Ovary (tissue), 9 donors: Measurements from ENCODE around the gene ACP6. TPM values are rescaled to one million over a fixed set of nuclear protein-coding genes. Genes with fewer than 3 reads are reported as not detected.

Experiments
- DNase-seq, 5 donors: peaks; one replicate each; pipeline ENCODE4 v3.0.0-alpha.2; 2019 to 2020
- H3K27ac ChIP-seq, 2 donors: fragments of 200-600 bp; one replicate each; pipeline versions ENCODE4 v1.5.1 to v1.8.0; 2019 to 2022
- H3K27me3 ChIP-seq: fragments of 200-600 bp; one replicate; pipeline ENCODE4 v1.8.0; 2022
- H3K36me3 ChIP-seq: fragments of 200-600 bp; sonication (generic); one replicate; pipeline ENCODE4 v1.5.1; 2019
- H3K4me1 ChIP-seq: one replicate; pipeline ENCODE4 v1.8.1; 2013; ENCODE audit warnings: mild to moderate bottlenecking, moderate library complexity; ENCODE audit not compliant: insufficient read depth
- H3K4me3 ChIP-seq: fragments of 200-600 bp; sonication (generic); one replicate; pipeline ENCODE4 v1.5.1; 2017
- H3K9me3 ChIP-seq, 2 donors: fragments of 200-600 bp in 1 of 2; sonication (generic) in 1 of 2; one replicate each; pipeline versions ENCODE4 v1.5.1 to v1.8.1; 2013 to 2019; ENCODE audit warnings: mild to moderate bottlenecking in 1 of 2, moderate library complexity in 1 of 2
- CTCF ChIP-seq, 3 donors: fragments of 450-650 bp in 2 of 3; fragments of 200-600 bp in 1 of 3; IDR thresholded peaks; one replicate each; pipeline versions ENCODE4 v1.5.1 to v1.8.0; 2016 to 2022; ENCODE audit warnings: antibody characterized with exemption in 3 of 3, mild to moderate bottlenecking in 1 of 3
- EP300 ChIP-seq: sonication (generic); formaldehyde crosslinking; IDR thresholded peaks from one replicate; pipeline ENCODE4 v1.6.1; 2017; ENCODE audit warnings: antibody characterized with exemption
- POLR2A ChIP-seq: fragments of 450-650 bp; IDR thresholded peaks from one replicate; pipeline ENCODE4 v1.6.1; 2017; ENCODE audit warnings: antibody characterized with exemption, mild to moderate bottlenecking, moderate library complexity
- WGBS, 3 donors: extraction: QIAGEN DNeasy Blood & Tissue Kit in 1 of 3; methylation state at CpG; one replicate each; pipeline versions ENCODE4 v1.1.5 to v1.1.7; 2013 to 2017; 5-methylcytosine and 5-hydroxymethylcytosine counted together
- intact Hi-C, 4 donors: fragments of 100-400 bp; cut with DNase I; formaldehyde crosslinking; loops; one replicate each; pipeline versions ENCODE4 v1.11.0 to v1.15.1; 2022 to 2023
- polyA plus RNA-seq, 2 donors: library from polyadenylated mRNA; stranded (reverse); fragments of 200-250 nt in 1 of 2; fragments of 350-450 nt in 1 of 2; fragmentation: Illumina TruSeq in 1 of 2; extraction: RNeasy Lipid Tissue Mini Kit (QIAGEN cat#74804) in 1 of 2; gene quantifications; one replicate each; pipeline ENCODE4 v1.2.3, GENCODE V29; 2013 to 2014
- total RNA-seq, 7 donors: library from RNA; depleted of rRNA in 2 of 7; stranded (reverse); fragments of >200 nt in 2 of 7; fragmentation: NEBNext Ultra II Directional in 3 of 7; extraction: Animal tissue kit (Norgen Biotek cat#: 25700) in 3 of 7; gene quantifications; one replicate each; pipeline versions ENCODE4 v1.1.0 to v1.2.4, GENCODE V29; 2016 to 2023
- donor health status: DM: no; HTN: no; CAD: no; lungs with moderate emphysema.
- donor health status: DM: no; HTN: no; CAD: no.
- donor health status: Bipolar disorder and iron deficiency.
- donor health status: DM: yes; HTN: yes; CAD: no.
- donor health status: DM: no; HTN: no; CAD: no.
- donor health status: DM: yes; HTN: yes; CAD: no.

Gene ACP6
- total and polyA plus RNA-seq, 9 donors: 8.0 to 28.1 (median 17.8) TPM

GRCh38 chr1:147648933-147649332 is 21.4 kb downstream of the ACP6 start:
- Histone ChIP-seq H3K4me3 (no peak overlapping the region), H3K27ac (no peak overlapping the region), H3K36me3 (no peaks in the 10 kb centered on the region), H3K9me3 (no peaks in the 10 kb centered on the region), H3K4me1 (no peaks in the 10 kb centered on the region), H3K27me3 (no peaks in the 10 kb centered on the region)
- 96 to 99% (median 98%) methylated on average over 2 of the region's 2 CpGs for WGBS, 3 donors
- intact Hi-C loops: loop anchor here in 1 of 4 donors (10.0 kb wide), 1 partner anchor 374 kb away; no protein-coding TSS in a partner anchor
- TF ChIP-seq CTCF (IDR thresholded peaks at IDR 0.05) (no peak), POLR2A (no peak), EP300 (no peak)
- DNase-seq: no peak

- DNase-seq: no peak
- TF ChIP-seq POLR2A: no peak
- TF ChIP-seq EP300: no peak
- no peak for TF ChIP-seq CTCF (IDR thresholded peaks at IDR 0.05)
- no peaks in the 10 kb centered on the region for H3K4me1 ChIP-seq
- H3K4me3 ChIP-seq: no peak overlapping the region
- H3K9me3 ChIP-seq: no peaks in the 10 kb centered on the region
- WGBS, 3 donors: 87 to 90% (median 89%) methylated on average over 13 of the region's 13 CpGs
- no peak overlapping the region for H3K27ac ChIP-seq
- H3K36me3 ChIP-seq: no peaks in the 10 kb centered on the region
- no peaks in the 10 kb centered on the region for H3K27me3 ChIP-seq
- intact Hi-C loops: loop anchor here in 1 of 4 donors (10.0 kb wide), 1 partner anchor 373 kb away; no protein-coding TSS in a partner anchor
Measured at GRCh38 chr1:147647796-147648633, 22.3 kb downstream of the ACP6 start.

GRCh38 chr1:147643974-147644373 is 26.4 kb downstream of the ACP6 start:
- intact Hi-C loops: loop anchor here in 2 of 4 donors (5.0 to 10.0 kb wide), 3 partner anchors 147 to 369 kb away; no protein-coding TSS in a partner anchor
- Histone ChIP-seq H3K27ac (no peak overlapping the region), H3K27me3 (no peaks in the 10 kb centered on the region), H3K4me1 (no peaks in the 10 kb centered on the region), H3K4me3 (no peak overlapping the region), H3K36me3 (no peaks in the 10 kb centered on the region), H3K9me3 (no peaks in the 10 kb centered on the region)
- DNase-seq: no peak
- TF ChIP-seq POLR2A: no peak
- no peak for TF ChIP-seq CTCF (IDR thresholded peaks at IDR 0.05)
- no peak for TF ChIP-seq EP300
- 94% methylated on average over 3 of the region's 3 CpGs for WGBS, 3 donors

GRCh38 chr1:147641695-147642592 is 28.4 kb downstream of the ACP6 start:
- intact Hi-C loops: loop anchor here in 2 of 4 donors (5.0 to 10.0 kb wide), 3 partner anchors 145 to 367 kb away; no protein-coding TSS in a partner anchor
- 64 to 70% (median 65%) methylated on average over 17 of the region's 17 CpGs for WGBS, 3 donors
- no peak overlapping the region for H3K4me3 ChIP-seq
- no peaks in the 10 kb centered on the region for H3K9me3 ChIP-seq
- no peak overlapping the region for H3K27ac ChIP-seq
- H3K36me3 ChIP-seq: no peaks in the 10 kb centered on the region
- H3K4me1 ChIP-seq: no peaks in the 10 kb centered on the region
- TF ChIP-seq POLR2A (no peak), CTCF (IDR thresholded peaks at IDR 0.05) (peak; percentile 40 to 54 (median 52))
- DNase-seq: peak in 2 of 5 donors; percentile 28 to 53
- H3K27me3 ChIP-seq: no peaks in the 10 kb centered on the region
